H1 (cell line): ENCODE results near the gene MIEN1. TPM values are rescaled to one million over a fixed set of nuclear protein-coding genes. Genes with fewer than 3 reads are reported as not detected.

Experiments used
- BACH1 ChIP-seq: IDR thresholded peaks from 2 replicates; pipeline ENCODE4 v1.6.1; 2012; ENCODE audit warnings: low read length, improper control_type of control experiment
- NRF1 ChIP-seq: IDR thresholded peaks from 2 replicates; pipeline ENCODE4 v1.6.1; 2011; ENCODE audit warnings: mild to moderate bottlenecking, low read depth, low read length, improper control_type of control experiment
- PHF8 ChIP-seq: fragments of 200-600 bp; sonication (generic); conservative IDR thresholded peaks from 2 replicates; pipeline ENCODE4 v1.7.1; 2012; ENCODE audit warnings: low read depth, mild to moderate bottlenecking, inconsistent platforms, low read length, moderate library complexity
- POLR2AphosphoS5 ChIP-seq: IDR thresholded peaks from 2 replicates; pipeline ENCODE4 v1.6.1; 2011; ENCODE audit warnings: low read depth, low read length
- polyA plus RNA-seq, 7 experiments: library from polyadenylated mRNA; depleted of rRNA in 3 of 7; stranded (reverse) in 5 of 7; unstranded in 2 of 7; fragments of >200 nt in 5 of 7; fragments of 200-250 nt in 2 of 7; gene quantifications; 1 replicate in 5 of 7; 2 replicates in 1 of 7; 4 replicates in 1 of 7; pipeline versions ENCODE4 v1.2.1 to v1.2.3, GENCODE V29; 2011 to 2013; ENCODE audit warnings: missing spikeins in 2 of 7, mixed read lengths in 2 of 7
- total RNA-seq: library from RNA; stranded (reverse); fragmentation: NEBNext Ultra II Directional; extraction: Animal tissue kit (Norgen Biotek cat#: 25700); gene quantifications from 2 replicates; pipeline ENCODE4 v1.2.1, GENCODE V29; 2021
- TF ChIP-seq, protein P1 (sequence below): fragments of 300-600 bp; sonication (generic); IDR thresholded peaks from 2 replicates; pipeline ENCODE4 v1.7.1; 2012; ENCODE audit warnings: low read length, moderate library complexity, mild to moderate bottlenecking, inconsistent platforms; ENCODE audit not compliant: insufficient replicate concordance
- TF ChIP-seq, protein P2 (sequence below): IDR thresholded peaks from 2 replicates; pipeline ENCODE4 v1.6.1; 2012; ENCODE audit warnings: inconsistent platforms
- TF ChIP-seq, protein P3 (sequence below): IDR thresholded peaks from 2 replicates; pipeline ENCODE4 v1.6.1; 2011; ENCODE audit warnings: low read length, improper control_type of control experiment
- TF ChIP-seq, protein P4 (sequence below): IDR thresholded peaks from 2 replicates; pipeline ENCODE4 v1.6.1; 2011; ENCODE audit warnings: low read depth, mild to moderate bottlenecking, low read length; ENCODE audit not compliant: insufficient read depth

The MIEN1 gene
- total and polyA plus RNA-seq, 2 of the 8 experiments (the other 6 are each of a cell fraction or from before 2014, with no cell fraction given) = 29.6 to 54.9 TPM

DNA sequence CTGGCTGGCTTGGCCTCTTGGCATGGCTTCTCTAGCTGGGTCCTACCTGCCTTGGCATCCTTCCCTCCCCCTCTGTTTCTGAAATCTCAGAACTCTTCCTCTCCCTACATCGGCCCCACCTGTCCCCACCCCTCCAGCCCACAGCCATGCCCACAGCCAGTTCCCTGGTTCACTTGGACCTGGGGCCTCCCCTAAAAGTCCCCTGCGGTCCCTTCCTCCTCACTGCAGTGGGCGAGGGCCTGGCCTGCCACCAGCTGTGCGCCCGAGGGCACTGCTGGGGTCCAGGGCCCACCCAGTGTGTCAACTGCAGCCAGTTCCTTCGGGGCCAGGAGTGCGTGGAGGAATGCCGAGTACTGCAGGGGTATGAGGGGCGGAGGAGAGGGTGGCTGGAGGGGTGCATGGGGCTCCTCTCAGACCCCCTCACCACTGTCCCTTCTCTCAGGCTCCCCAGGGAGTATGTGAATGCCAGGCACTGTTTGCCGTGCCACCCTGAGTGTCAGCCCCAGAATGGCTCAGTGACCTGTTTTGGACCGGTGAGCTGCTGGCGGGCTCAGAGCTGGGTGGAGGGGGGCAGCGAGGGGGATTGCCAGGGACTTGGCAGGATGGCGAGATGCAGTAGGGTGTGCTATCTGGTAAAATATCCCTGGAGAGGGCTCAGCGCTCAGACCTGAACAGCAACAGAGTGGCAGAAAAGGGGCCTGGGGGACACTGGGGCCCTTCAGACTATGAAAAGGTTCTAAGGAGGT lies 14.1 kb downstream of the MIEN1 start (continued):
- TF ChIP-seq, protein P1, sequence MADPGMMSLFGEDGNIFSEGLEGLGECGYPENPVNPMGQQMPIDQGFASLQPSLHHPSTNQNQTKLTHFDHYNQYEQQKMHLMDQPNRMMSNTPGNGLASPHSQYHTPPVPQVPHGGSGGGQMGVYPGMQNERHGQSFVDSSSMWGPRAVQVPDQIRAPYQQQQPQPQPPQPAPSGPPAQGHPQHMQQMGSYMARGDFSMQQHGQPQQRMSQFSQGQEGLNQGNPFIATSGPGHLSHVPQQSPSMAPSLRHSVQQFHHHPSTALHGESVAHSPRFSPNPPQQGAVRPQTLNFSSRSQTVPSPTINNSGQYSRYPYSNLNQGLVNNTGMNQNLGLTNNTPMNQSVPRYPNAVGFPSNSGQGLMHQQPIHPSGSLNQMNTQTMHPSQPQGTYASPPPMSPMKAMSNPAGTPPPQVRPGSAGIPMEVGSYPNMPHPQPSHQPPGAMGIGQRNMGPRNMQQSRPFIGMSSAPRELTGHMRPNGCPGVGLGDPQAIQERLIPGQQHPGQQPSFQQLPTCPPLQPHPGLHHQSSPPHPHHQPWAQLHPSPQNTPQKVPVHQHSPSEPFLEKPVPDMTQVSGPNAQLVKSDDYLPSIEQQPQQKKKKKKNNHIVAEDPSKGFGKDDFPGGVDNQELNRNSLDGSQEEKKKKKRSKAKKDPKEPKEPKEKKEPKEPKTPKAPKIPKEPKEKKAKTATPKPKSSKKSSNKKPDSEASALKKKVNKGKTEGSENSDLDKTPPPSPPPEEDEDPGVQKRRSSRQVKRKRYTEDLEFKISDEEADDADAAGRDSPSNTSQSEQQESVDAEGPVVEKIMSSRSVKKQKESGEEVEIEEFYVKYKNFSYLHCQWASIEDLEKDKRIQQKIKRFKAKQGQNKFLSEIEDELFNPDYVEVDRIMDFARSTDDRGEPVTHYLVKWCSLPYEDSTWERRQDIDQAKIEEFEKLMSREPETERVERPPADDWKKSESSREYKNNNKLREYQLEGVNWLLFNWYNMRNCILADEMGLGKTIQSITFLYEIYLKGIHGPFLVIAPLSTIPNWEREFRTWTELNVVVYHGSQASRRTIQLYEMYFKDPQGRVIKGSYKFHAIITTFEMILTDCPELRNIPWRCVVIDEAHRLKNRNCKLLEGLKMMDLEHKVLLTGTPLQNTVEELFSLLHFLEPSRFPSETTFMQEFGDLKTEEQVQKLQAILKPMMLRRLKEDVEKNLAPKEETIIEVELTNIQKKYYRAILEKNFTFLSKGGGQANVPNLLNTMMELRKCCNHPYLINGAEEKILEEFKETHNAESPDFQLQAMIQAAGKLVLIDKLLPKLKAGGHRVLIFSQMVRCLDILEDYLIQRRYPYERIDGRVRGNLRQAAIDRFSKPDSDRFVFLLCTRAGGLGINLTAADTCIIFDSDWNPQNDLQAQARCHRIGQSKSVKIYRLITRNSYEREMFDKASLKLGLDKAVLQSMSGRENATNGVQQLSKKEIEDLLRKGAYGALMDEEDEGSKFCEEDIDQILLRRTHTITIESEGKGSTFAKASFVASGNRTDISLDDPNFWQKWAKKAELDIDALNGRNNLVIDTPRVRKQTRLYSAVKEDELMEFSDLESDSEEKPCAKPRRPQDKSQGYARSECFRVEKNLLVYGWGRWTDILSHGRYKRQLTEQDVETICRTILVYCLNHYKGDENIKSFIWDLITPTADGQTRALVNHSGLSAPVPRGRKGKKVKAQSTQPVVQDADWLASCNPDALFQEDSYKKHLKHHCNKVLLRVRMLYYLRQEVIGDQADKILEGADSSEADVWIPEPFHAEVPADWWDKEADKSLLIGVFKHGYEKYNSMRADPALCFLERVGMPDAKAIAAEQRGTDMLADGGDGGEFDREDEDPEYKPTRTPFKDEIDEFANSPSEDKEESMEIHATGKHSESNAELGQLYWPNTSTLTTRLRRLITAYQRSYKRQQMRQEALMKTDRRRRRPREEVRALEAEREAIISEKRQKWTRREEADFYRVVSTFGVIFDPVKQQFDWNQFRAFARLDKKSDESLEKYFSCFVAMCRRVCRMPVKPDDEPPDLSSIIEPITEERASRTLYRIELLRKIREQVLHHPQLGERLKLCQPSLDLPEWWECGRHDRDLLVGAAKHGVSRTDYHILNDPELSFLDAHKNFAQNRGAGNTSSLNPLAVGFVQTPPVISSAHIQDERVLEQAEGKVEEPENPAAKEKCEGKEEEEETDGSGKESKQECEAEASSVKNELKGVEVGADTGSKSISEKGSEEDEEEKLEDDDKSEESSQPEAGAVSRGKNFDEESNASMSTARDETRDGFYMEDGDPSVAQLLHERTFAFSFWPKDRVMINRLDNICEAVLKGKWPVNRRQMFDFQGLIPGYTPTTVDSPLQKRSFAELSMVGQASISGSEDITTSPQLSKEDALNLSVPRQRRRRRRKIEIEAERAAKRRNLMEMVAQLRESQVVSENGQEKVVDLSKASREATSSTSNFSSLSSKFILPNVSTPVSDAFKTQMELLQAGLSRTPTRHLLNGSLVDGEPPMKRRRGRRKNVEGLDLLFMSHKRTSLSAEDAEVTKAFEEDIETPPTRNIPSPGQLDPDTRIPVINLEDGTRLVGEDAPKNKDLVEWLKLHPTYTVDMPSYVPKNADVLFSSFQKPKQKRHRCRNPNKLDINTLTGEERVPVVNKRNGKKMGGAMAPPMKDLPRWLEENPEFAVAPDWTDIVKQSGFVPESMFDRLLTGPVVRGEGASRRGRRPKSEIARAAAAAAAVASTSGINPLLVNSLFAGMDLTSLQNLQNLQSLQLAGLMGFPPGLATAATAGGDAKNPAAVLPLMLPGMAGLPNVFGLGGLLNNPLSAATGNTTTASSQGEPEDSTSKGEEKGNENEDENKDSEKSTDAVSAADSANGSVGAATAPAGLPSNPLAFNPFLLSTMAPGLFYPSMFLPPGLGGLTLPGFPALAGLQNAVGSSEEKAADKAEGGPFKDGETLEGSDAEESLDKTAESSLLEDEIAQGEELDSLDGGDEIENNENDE = no peak
- TF ChIP-seq, protein P2, sequence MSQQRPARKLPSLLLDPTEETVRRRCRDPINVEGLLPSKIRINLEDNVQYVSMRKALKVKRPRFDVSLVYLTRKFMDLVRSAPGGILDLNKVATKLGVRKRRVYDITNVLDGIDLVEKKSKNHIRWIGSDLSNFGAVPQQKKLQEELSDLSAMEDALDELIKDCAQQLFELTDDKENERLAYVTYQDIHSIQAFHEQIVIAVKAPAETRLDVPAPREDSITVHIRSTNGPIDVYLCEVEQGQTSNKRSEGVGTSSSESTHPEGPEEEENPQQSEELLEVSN = no peak
- TF ChIP-seq, protein P3, sequence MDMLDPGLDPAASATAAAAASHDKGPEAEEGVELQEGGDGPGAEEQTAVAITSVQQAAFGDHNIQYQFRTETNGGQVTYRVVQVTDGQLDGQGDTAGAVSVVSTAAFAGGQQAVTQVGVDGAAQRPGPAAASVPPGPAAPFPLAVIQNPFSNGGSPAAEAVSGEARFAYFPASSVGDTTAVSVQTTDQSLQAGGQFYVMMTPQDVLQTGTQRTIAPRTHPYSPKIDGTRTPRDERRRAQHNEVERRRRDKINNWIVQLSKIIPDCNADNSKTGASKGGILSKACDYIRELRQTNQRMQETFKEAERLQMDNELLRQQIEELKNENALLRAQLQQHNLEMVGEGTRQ = no peak
- TF ChIP-seq BACH1 (no peak), POLR2AphosphoS5 (no peak), NRF1 (no peak), PHF8 (no peak)
- TF ChIP-seq, protein P4, sequence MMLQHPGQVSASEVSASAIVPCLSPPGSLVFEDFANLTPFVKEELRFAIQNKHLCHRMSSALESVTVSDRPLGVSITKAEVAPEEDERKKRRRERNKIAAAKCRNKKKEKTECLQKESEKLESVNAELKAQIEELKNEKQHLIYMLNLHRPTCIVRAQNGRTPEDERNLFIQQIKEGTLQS = no peak
- TF ChIP-seq, all 59 proteins: peak for 0
